ENCODE data around the gene OTOS. TPM values are rescaled to one million over a fixed set of nuclear protein-coding genes. Genes with fewer than 3 reads are reported as not detected.

Gene OTOS
- polyA plus RNA-seq, 1 donor from 2014 or later, result not detected

DNA sequence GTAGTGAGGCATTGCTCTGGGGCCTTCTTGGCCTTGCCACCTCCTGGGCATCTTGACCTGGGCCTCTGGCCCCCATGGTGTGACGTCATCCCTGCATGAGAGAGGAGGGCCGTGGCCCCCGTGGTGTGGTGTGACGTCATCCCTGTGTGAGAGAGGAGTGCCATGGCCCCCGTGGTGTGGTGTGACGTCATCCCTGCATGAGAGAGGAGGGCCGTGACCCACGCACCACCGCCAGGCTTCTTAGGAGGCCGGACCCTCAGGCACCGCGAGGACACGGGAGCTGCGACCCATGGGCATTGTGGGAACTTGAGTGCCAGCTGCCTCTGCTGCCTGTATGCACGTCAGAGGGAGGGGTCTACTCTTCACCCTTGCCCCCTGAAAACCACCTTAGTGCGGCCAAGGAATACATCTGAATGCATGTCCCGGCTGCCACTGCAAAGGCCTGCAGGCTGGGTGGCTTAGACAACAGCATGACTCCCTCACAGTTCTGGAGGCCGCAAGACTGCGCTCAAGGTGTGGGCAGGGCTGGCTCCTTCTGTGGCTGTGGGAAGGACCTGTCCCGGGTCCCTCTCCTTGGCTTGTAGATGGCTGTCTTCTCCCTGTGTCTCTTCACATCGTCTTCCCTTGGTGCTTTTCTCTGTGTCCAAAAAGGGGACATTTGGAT lies 20.8 kb upstream of the OTOS start:
- no peaks in the 10 kb centered on the region for H3K9me3 ChIP-seq (ENCODE audit: low read length)
- no peak overlapping the region for H3K9ac ChIP-seq (ENCODE audit: low read length)
- no peak overlapping the region for H2AFZ ChIP-seq (ENCODE audit: low read depth, low read length)
- no peaks in the 10 kb centered on the region for H3K36me3 ChIP-seq (ENCODE audit: insufficient read depth, low read length)
- no peak overlapping the region for H3K4me2 ChIP-seq (ENCODE audit: low read length)
- TF ChIP-seq CTCF (IDR thresholded peaks at IDR 0.05; ENCODE audit: poor library complexity, severe bottlenecking) (no peak), EP300 (conservative IDR thresholded peaks at IDR 0.05; ENCODE audit: poor library complexity, severe bottlenecking) (no peak), EZH2 (IDR thresholded peaks at IDR 0.05; ENCODE audit: borderline replicate concordance, insufficient read depth, low read length, poor library complexity, severe bottlenecking) (no peak), RAD21 (conservative IDR thresholded peaks at IDR 0.05) (no peak), POLR2AphosphoS5 (IDR thresholded peaks at IDR 0.05) (no peak), MXI1 (conservative IDR thresholded peaks at IDR 0.05; ENCODE audit: poor library complexity, severe bottlenecking) (no peak), REST (IDR thresholded peaks at IDR 0.05; ENCODE audit: borderline replicate concordance) (no peak), SMC3 (conservative IDR thresholded peaks at IDR 0.05; ENCODE audit: poor library complexity) (no peak), TAF1 (IDR thresholded peaks at IDR 0.05; ENCODE audit: low read depth) (no peak)
- H3F3A ChIP-seq (ENCODE audit: insufficient read depth, low read length, poor library complexity, severe bottlenecking), result no peaks in the 10 kb centered on the region
- H3K27ac ChIP-seq (ENCODE audit: low read length), result no peak overlapping the region
- H3K9me2 ChIP-seq (ENCODE audit: insufficient read depth, low read length), result no peaks in the 10 kb centered on the region
- H4K20me1 ChIP-seq (ENCODE audit: insufficient read depth), result no peaks in the 10 kb centered on the region
- no peaks in the 10 kb centered on the region for H3K79me2 ChIP-seq (replicated peaks; ENCODE audit: insufficient read depth, low read length)
- H3K27me3 ChIP-seq (ENCODE audit: insufficient read depth, low read depth, low read length), result no peaks in the 10 kb centered on the region
- no peak overlapping the region for H3K4me3 ChIP-seq (ENCODE audit: low read length)

- no peaks in the 10 kb centered on the region for H3F3A ChIP-seq (ENCODE audit: insufficient read depth, low read length, poor library complexity, severe bottlenecking)
- no peak overlapping the region for H2AFZ ChIP-seq (ENCODE audit: low read depth, low read length)
- no peak overlapping the region for H3K4me3 ChIP-seq (ENCODE audit: low read length)
- no peaks in the 10 kb centered on the region for H3K36me3 ChIP-seq (ENCODE audit: insufficient read depth, low read length)
- H3K79me2 ChIP-seq (replicated peaks; ENCODE audit: insufficient read depth, low read length), result no peaks in the 10 kb centered on the region
- no peak overlapping the region for H3K9ac ChIP-seq (ENCODE audit: low read length)
- H3K27ac ChIP-seq (ENCODE audit: low read length), result no peak overlapping the region
- no peak overlapping the region for H3K4me2 ChIP-seq (ENCODE audit: low read length)
- no peaks in the 10 kb centered on the region for H3K27me3 ChIP-seq (ENCODE audit: insufficient read depth, low read depth, low read length)
- TF ChIP-seq POLR2AphosphoS5 (IDR thresholded peaks at IDR 0.05), result no peak
- TF ChIP-seq SMC3 (conservative IDR thresholded peaks at IDR 0.05; ENCODE audit: poor library complexity), result no peak
- no peak for TF ChIP-seq RAD21 (conservative IDR thresholded peaks at IDR 0.05)
- no peak for TF ChIP-seq CTCF (IDR thresholded peaks at IDR 0.05; ENCODE audit: poor library complexity, severe bottlenecking)
- no peak for TF ChIP-seq MXI1 (conservative IDR thresholded peaks at IDR 0.05; ENCODE audit: poor library complexity, severe bottlenecking)
- TF ChIP-seq TAF1 (IDR thresholded peaks at IDR 0.05; ENCODE audit: low read depth), result no peak
- TF ChIP-seq EZH2 (IDR thresholded peaks at IDR 0.05; ENCODE audit: borderline replicate concordance, insufficient read depth, low read length, poor library complexity, severe bottlenecking), result no peak
- no peak for TF ChIP-seq EP300 (conservative IDR thresholded peaks at IDR 0.05; ENCODE audit: poor library complexity, severe bottlenecking)
- TF ChIP-seq REST (IDR thresholded peaks at IDR 0.05; ENCODE audit: borderline replicate concordance), result no peak
- H3K9me2 ChIP-seq (ENCODE audit: insufficient read depth, low read length), result no peaks in the 10 kb centered on the region
- no peaks in the 10 kb centered on the region for H4K20me1 ChIP-seq (ENCODE audit: insufficient read depth)
- no peaks in the 10 kb centered on the region for H3K9me3 ChIP-seq (ENCODE audit: low read length)
These were observed 20.0 kb upstream of the OTOS start for GRCh38 chr2:240160291-240161086.

All from neural cell (in vitro differentiated cells).